Measurements from ENCODE around the gene SLC12A2.

DNA sequence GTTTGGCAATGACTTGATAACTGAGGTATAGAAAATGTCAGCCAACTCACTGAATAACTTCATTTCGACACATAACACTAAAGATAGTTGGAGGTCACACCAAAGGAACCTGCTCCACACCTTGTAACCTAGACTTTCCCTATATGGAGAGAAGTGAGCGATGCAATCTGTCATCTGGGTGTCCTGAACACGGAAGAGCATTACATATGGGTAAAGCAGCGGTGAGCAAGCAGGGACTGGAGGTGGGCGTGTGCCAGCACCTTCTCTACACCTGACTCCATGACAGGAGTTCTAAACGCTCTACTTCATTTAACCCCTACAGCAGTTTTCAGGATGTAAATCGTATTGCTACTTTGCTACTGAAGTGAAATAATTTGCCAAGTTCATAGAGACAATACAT, 152.8 kb downstream of the SLC12A2 start:
- TF ChIP-seq EZH2 (IDR thresholded peaks at IDR 0.05; ENCODE audit: insufficient read depth, poor library complexity, severe bottlenecking) (no peak), EZH2phosphoT487 (IDR thresholded peaks at IDR 0.05; ENCODE audit: insufficient read depth, low read depth) (no peak)

Measured in GM23248 (cell line).